HG03342 (cell line): ENCODE results near the gene PYROXD2.

Source experiments
- ATAC-seq: cut with Tn5 transposase; IDR thresholded peaks from one replicate; pipeline ENCODE4 v1.9.1; 2021; ENCODE audit warnings: mild to moderate bottlenecking, moderate library complexity; ENCODE audit not compliant: unreplicated experiment

Gene PYROXD2

GRCh38 chr10:98340261-98340939 lies 74.6 kb downstream of the PYROXD2 start:
- peak; percentile 57 for ATAC-seq

DNA sequence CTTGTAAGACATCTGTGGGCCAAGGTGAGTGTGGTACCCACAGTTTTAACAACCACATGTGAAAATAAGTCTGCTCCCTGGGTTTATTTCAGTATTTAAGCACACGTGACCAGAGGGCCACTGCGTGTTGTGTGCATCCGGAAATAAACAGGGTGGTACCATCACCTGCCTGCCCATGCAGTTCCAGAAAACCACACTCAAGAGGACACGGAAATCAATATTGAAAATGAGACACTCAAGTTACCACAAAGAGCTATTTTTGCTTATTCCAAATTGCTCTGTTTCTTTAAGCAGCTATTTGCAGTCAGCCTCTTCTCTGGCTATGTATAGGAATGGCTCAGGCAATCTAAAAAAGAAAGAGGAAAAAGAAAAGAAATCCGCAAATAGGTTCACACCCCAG lies 75.2 kb downstream of the PYROXD2 start:
- ATAC-seq: peak; percentile 78

GRCh38 chr10:98338896-98339295 lies 76.1 kb downstream of the PYROXD2 start:
- no peak for ATAC-seq

DNA sequence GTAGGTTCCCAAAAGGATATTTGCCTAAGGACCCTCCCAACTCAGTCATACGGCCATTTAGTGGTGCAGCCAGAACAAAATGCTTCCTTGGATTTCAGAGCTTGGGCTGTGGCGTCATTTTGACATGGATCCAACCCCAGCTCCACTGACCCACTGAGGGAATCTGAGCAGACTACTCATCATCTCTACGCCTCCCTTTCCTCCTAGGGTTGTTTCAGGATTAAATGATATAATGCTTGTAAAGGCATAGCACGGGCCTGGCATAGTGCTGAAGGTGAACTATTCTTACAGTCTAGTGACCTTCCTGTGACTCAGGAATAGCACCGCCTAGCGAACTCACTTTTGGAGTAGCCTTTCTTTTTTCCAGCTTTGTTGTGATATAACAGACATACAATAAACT lies 76.7 kb downstream of the PYROXD2 start:
- ATAC-seq: no peak

- ATAC-seq: no peak
These were observed 77.5 kb downstream of the PYROXD2 start for GRCh38 chr10:98337484-98337883.
